Stimulated activated memory B cell treated with anti-CD40 and anti-IgM and Interleukin-4, amounts not matched to agents 10 μg/mL and 1 μg/mL and 100 μg/mL, for 72 hours (primary cell): ENCODE measurements around the gene PTPRZ1.

Source experiments
- ATAC-seq: fragments of 150-1000 bp; cut with Tn5 transposase; 2 replicates; pipeline ENCODE4 v1.10.0; 2021
- H3K27ac Mint-ChIP-seq: one replicate; pipeline ENCODE4 v1.8.0; 2022; ENCODE audit warnings: mild to moderate bottlenecking, mixed read lengths
- H3K27me3 Mint-ChIP-seq: one replicate; pipeline ENCODE4 v1.8.0; 2022; ENCODE audit warnings: mixed read lengths
- H3K36me3 Mint-ChIP-seq: one replicate; pipeline ENCODE4 v1.8.0; 2022; ENCODE audit warnings: mixed read lengths
- H3K4me1 Mint-ChIP-seq: one replicate; pipeline ENCODE4 v1.8.0; 2022; ENCODE audit warnings: mixed read lengths
- H3K4me3 Mint-ChIP-seq: one replicate; pipeline ENCODE4 v1.8.0; 2022; ENCODE audit warnings: mild to moderate bottlenecking, moderate library complexity, mixed read lengths
- H3K9me3 Mint-ChIP-seq: one replicate; pipeline ENCODE4 v1.8.0; 2022; ENCODE audit warnings: mixed read lengths

Gene PTPRZ1

GRCh38 chr7:122072924-122073599, 200.1 kb downstream of the PTPRZ1 start:
- H3K36me3 Mint-ChIP-seq, result peaks cover 19% of the 10 kb centered on the region
- H3K27me3 Mint-ChIP-seq, result no peaks in the 10 kb centered on the region
- no peaks in the 10 kb centered on the region for H3K4me1 Mint-ChIP-seq
- no peak overlapping the region for H3K4me3 Mint-ChIP-seq
- no peak overlapping the region for H3K27ac Mint-ChIP-seq
- ATAC-seq, result no peak
- H3K9me3 Mint-ChIP-seq, result no peaks in the 10 kb centered on the region

- H3K27ac Mint-ChIP-seq, result no peak overlapping the region
- H3K4me1 Mint-ChIP-seq, result no peaks in the 10 kb centered on the region
- no peaks in the 10 kb centered on the region for H3K27me3 Mint-ChIP-seq
- peaks cover 25% of the 10 kb centered on the region for H3K36me3 Mint-ChIP-seq
- ATAC-seq, result no peak
- H3K9me3 Mint-ChIP-seq, result no peaks in the 10 kb centered on the region
- no peak overlapping the region for H3K4me3 Mint-ChIP-seq
Measured at GRCh38 chr7:122073635-122074034, 200.7 kb downstream of the PTPRZ1 start.

GRCh38 chr7:122082160-122082559, 209.2 kb downstream of the PTPRZ1 start:
- no peaks in the 10 kb centered on the region for H3K27me3 Mint-ChIP-seq
- H3K36me3 Mint-ChIP-seq, result peaks cover 32% of the 10 kb centered on the region
- no peak overlapping the region for H3K27ac Mint-ChIP-seq
- H3K9me3 Mint-ChIP-seq, result no peaks in the 10 kb centered on the region
- ATAC-seq, result no peak
- H3K4me1 Mint-ChIP-seq, result no peaks in the 10 kb centered on the region
- H3K4me3 Mint-ChIP-seq, result no peak overlapping the region

- Mint-ChIP-seq H3K9me3 (no peaks in the 10 kb centered on the region), H3K27me3 (no peaks in the 10 kb centered on the region), H3K4me3 (no peak overlapping the region), H3K4me1 (no peaks in the 10 kb centered on the region), H3K27ac (no peak overlapping the region), H3K36me3 (peaks cover 27% of the 10 kb centered on the region)
- ATAC-seq, result no peak
Measured at GRCh38 chr7:122082670-122083069, 209.7 kb downstream of the PTPRZ1 start.

GRCh38 chr7:122092964-122093797, 220.2 kb downstream of the PTPRZ1 start:
- Mint-ChIP-seq H3K27me3 (no peaks in the 10 kb centered on the region), H3K9me3 (no peaks in the 10 kb centered on the region), H3K36me3 (no peaks in the 10 kb centered on the region), H3K4me3 (no peak overlapping the region), H3K4me1 (no peaks in the 10 kb centered on the region), H3K27ac (no peak overlapping the region)
- peak; percentile 64 for ATAC-seq

- H3K27ac Mint-ChIP-seq, result no peak overlapping the region
Measured at GRCh38 chr7:122094549-122094948, 221.6 kb downstream of the PTPRZ1 start.

GRCh38 chr7:122095642-122096041, 222.7 kb downstream of the PTPRZ1 start:
- ATAC-seq, result no peak
- Mint-ChIP-seq H3K4me3 (no peak overlapping the region), H3K27me3 (no peaks in the 10 kb centered on the region), H3K27ac (no peak overlapping the region), H3K36me3 (peaks cover 11% of the 10 kb centered on the region), H3K4me1 (no peaks in the 10 kb centered on the region), H3K9me3 (no peaks in the 10 kb centered on the region)

More at GRCh38 chr7:122094549-122094948, 221.6 kb downstream of the PTPRZ1 start:
- H3K27me3 Mint-ChIP-seq, result no peaks in the 10 kb centered on the region
- H3K9me3 Mint-ChIP-seq, result no peaks in the 10 kb centered on the region
- H3K36me3 Mint-ChIP-seq, result no peaks in the 10 kb centered on the region
- no peaks in the 10 kb centered on the region for H3K4me1 Mint-ChIP-seq
- ATAC-seq, result no peak
- no peak overlapping the region for H3K4me3 Mint-ChIP-seq

- H3K9me3 Mint-ChIP-seq, result peaks cover 7% of the 10 kb centered on the region
- H3K36me3 Mint-ChIP-seq, result peaks cover 37% of the 10 kb centered on the region
- H3K27ac Mint-ChIP-seq, result no peak overlapping the region
- ATAC-seq, result no peak
- H3K4me1 Mint-ChIP-seq, result no peaks in the 10 kb centered on the region
- H3K27me3 Mint-ChIP-seq, result no peaks in the 10 kb centered on the region
- no peak overlapping the region for H3K4me3 Mint-ChIP-seq
Measured at GRCh38 chr7:122100021-122100420, 227.1 kb downstream of the PTPRZ1 start.

- Mint-ChIP-seq H3K4me1 (no peaks in the 10 kb centered on the region), H3K27ac (no peak overlapping the region), H3K9me3 (peaks cover 27% of the 10 kb centered on the region), H3K36me3 (peaks cover 62% of the 10 kb centered on the region), H3K4me3 (no peak overlapping the region), H3K27me3 (no peaks in the 10 kb centered on the region)
- ATAC-seq, result no peak
Measured at GRCh38 chr7:122103064-122103463, 230.1 kb downstream of the PTPRZ1 start.
